ENCODE data around the gene ZNF384.

ZNF384 gene

GRCh38 chr12:6653987-6654386 lies 35.2 kb downstream of the ZNF384 start:
- DNase-seq (ENCODE audit: low spot score) = no peak

GRCh38 chr12:6653342-6653741 lies 35.8 kb downstream of the ZNF384 start:
- no peak for DNase-seq (ENCODE audit: low spot score)

GRCh38 chr12:6652391-6652790 lies 36.8 kb downstream of the ZNF384 start:
- DNase-seq (ENCODE audit: low spot score) = no peak

GRCh38 chr12:6650832-6651231 lies 38.3 kb downstream of the ZNF384 start:
- no peak for DNase-seq (ENCODE audit: low spot score)

- DNase-seq (ENCODE audit: low spot score) = peak; percentile 69
These were observed 42.0 kb downstream of the ZNF384 start, which contains the start of gene ACRBP for GRCh38 chr12:6647083-6647604. Gene ACRBP (minus strand): TSS chr12:6647432. CDS start chr12:6647366, 66 bp downstream.

GRCh38 chr12:6646276-6647082 lies 42.7 kb downstream of the ZNF384 start:
- no peak for DNase-seq (ENCODE audit: low spot score)

GRCh38 chr12:6644903-6645302 lies 44.3 kb downstream of the ZNF384 start:
- DNase-seq (ENCODE audit: low spot score) = no peak

GRCh38 chr12:6644257-6644596 lies 44.9 kb downstream of the ZNF384 start:
- DNase-seq (ENCODE audit: low spot score) = no peak

GRCh38 chr12:6643569-6644256 lies 45.5 kb downstream of the ZNF384 start:
- no peak for DNase-seq (ENCODE audit: low spot score)

- no peak for DNase-seq (ENCODE audit: low spot score)
These were observed 48.0 kb downstream of the ZNF384 start for GRCh38 chr12:6641131-6641530.

- DNase-seq (ENCODE audit: low spot score) = no peak
These were observed 48.7 kb downstream of the ZNF384 start for GRCh38 chr12:6640497-6640896.

- no peak for DNase-seq (ENCODE audit: low spot score)
These were observed 49.9 kb downstream of the ZNF384 start for GRCh38 chr12:6639151-6639801.

GRCh38 chr12:6638305-6638704 lies 50.9 kb downstream of the ZNF384 start:
- DNase-seq (ENCODE audit: low spot score) = no peak

GRCh38 chr12:6635856-6636531 lies 53.2 kb downstream of the ZNF384 start, which contains the start of gene LPAR5:
Gene LPAR5 (minus strand): TSS chr12:6635959. CDS start chr12:6621248, 14,711 bp downstream.
- no peak for DNase-seq (ENCODE audit: low spot score)

GRCh38 chr12:6635375-6635855 lies 53.8 kb downstream of the ZNF384 start:
- no peak for DNase-seq (ENCODE audit: low spot score)

GRCh38 chr12:6632026-6632983 lies 56.9 kb downstream of the ZNF384 start:
- DNase-seq (ENCODE audit: low spot score) = no peak

GRCh38 chr12:6631549-6631961 lies 57.6 kb downstream of the ZNF384 start:
- no peak for DNase-seq (ENCODE audit: low spot score)

GRCh38 chr12:6630736-6631135 lies 58.4 kb downstream of the ZNF384 start:
- DNase-seq (ENCODE audit: low spot score) = no peak

- no peak for DNase-seq (ENCODE audit: low spot score)
These were observed 61.6 kb downstream of the ZNF384 start for GRCh38 chr12:6627616-6628015.

- DNase-seq (ENCODE audit: low spot score) = no peak
These were observed 62.4 kb downstream of the ZNF384 start for GRCh38 chr12:6626654-6627283.
